Osteocyte (in vitro differentiated cells): ENCODE data around the gene TFF1. TPM values are rescaled to one million over a fixed set of nuclear protein-coding genes. Genes with fewer than 3 reads are reported as not detected.

Experiments
- DNase-seq: peaks from one replicate; pipeline ENCODE4 v3.0.0; 2021; ENCODE audit warnings: mixed read lengths; ENCODE audit not compliant: unreplicated experiment; ENCODE audit errors: extremely low spot score
- H3K27ac Mint-ChIP-seq: one replicate; pipeline ENCODE4 v1.8.0; 2021; ENCODE audit warnings: mild to moderate bottlenecking, mixed read lengths; ENCODE audit not compliant: unreplicated experiment
- H3K27me3 Mint-ChIP-seq: one replicate; pipeline ENCODE4 v1.8.0; 2021; ENCODE audit warnings: mixed read lengths; ENCODE audit not compliant: unreplicated experiment
- H3K36me3 Mint-ChIP-seq: one replicate; pipeline ENCODE4 v1.8.0; 2021; ENCODE audit warnings: mixed read lengths; ENCODE audit not compliant: unreplicated experiment
- H3K4me1 Mint-ChIP-seq: one replicate; pipeline ENCODE4 v1.8.0; 2021; ENCODE audit warnings: mixed read lengths; ENCODE audit not compliant: unreplicated experiment
- H3K4me3 Mint-ChIP-seq: one replicate; pipeline ENCODE4 v1.8.0; 2021; ENCODE audit warnings: mild to moderate bottlenecking, moderate library complexity, mixed read lengths; ENCODE audit not compliant: unreplicated experiment
- H3K9me3 Mint-ChIP-seq: one replicate; pipeline ENCODE4 v1.8.0; 2021; ENCODE audit warnings: mixed read lengths; ENCODE audit not compliant: unreplicated experiment
- total RNA-seq: library from RNA; stranded (reverse); gene quantifications from 2 replicates; pipeline ENCODE4 v1.2.1, GENCODE V29; 2021
- TF ChIP-seq, protein P1 (sequence below): fragments of 200-600 bp; sonication (generic); IDR thresholded peaks from 2 replicates; pipeline ENCODE4 v1.5.0; 2021; ENCODE audit warnings: antibody characterized with exemption, mild to moderate bottlenecking, moderate library complexity

Gene TFF1
- total RNA-seq, 1 donor from 2014 or later = not detected

DNA sequence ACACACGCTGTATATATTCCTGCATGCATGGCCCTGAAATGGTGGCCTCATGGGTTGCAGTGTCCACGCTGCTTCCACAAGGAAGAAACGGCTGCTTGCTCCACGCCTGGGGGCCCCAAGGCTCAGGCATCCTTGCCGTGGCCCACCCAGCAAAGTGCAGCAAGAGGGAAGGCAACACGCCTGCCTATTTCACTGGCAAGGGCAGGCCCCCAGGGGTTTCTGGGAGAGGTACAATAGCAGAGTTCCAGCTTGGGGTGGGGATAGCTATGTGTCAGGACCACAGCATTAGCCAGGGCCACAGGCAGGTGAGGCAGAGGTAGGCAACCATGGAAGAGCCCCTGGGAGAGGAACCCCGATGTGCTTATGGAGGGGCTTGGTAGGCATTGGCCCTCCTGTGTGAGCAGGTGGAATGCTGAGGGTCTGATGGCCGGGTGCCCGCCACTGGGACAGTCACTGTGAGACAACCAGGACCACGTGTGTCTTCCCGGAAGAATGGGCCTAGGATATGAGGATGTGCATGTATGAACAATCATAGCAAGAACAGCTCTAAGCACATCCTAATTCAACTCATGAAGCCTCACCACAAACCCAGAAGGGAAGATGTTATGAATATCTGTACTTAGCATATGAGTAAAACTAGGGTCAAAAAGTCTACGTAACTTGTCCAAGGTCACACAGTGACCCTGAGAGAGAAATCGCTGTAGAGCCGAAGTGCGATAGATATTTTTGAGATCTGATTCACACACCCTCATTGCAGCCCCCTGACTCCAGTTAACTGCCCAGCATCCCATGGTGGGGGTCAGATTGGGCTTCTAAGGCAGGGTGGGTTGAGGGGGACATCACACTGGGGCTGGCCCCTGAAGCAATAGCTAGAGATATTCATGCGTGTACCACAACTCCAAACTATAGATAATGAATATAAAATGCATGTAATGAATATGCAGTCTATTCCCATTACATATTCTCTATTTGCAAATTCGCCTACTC is 27.3 kb downstream of the TFF1 start:
- Mint-ChIP-seq H3K27ac (no peak overlapping the region), H3K4me3 (no peak overlapping the region), H3K27me3 (peaks cover 33% of the 10 kb centered on the region), H3K9me3 (no peaks in the 10 kb centered on the region), H3K4me1 (peaks cover 4% of the 10 kb centered on the region), H3K36me3 (no peaks in the 10 kb centered on the region)
- DNase-seq = peak; percentile 36
- TF ChIP-seq, protein P1, sequence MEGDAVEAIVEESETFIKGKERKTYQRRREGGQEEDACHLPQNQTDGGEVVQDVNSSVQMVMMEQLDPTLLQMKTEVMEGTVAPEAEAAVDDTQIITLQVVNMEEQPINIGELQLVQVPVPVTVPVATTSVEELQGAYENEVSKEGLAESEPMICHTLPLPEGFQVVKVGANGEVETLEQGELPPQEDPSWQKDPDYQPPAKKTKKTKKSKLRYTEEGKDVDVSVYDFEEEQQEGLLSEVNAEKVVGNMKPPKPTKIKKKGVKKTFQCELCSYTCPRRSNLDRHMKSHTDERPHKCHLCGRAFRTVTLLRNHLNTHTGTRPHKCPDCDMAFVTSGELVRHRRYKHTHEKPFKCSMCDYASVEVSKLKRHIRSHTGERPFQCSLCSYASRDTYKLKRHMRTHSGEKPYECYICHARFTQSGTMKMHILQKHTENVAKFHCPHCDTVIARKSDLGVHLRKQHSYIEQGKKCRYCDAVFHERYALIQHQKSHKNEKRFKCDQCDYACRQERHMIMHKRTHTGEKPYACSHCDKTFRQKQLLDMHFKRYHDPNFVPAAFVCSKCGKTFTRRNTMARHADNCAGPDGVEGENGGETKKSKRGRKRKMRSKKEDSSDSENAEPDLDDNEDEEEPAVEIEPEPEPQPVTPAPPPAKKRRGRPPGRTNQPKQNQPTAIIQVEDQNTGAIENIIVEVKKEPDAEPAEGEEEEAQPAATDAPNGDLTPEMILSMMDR = no peak

GRCh38 chr21:42337830-42338728 is 28.3 kb downstream of the TFF1 start:
- H3K27me3 Mint-ChIP-seq = peaks cover 33% of the 10 kb centered on the region
- H3K9me3 Mint-ChIP-seq = no peaks in the 10 kb centered on the region
- H3K4me1 Mint-ChIP-seq = peaks cover 4% of the 10 kb centered on the region
- TF ChIP-seq, protein P1 = peak; percentile 59
- DNase-seq = peak; percentile 83
- no peaks in the 10 kb centered on the region for H3K36me3 Mint-ChIP-seq
- H3K4me3 Mint-ChIP-seq = no peak overlapping the region
- no peak overlapping the region for H3K27ac Mint-ChIP-seq

- TF ChIP-seq, protein P1 = no peak
- DNase-seq = peak; percentile 17
- H3K36me3 Mint-ChIP-seq = no peaks in the 10 kb centered on the region
- no peak overlapping the region for H3K27ac Mint-ChIP-seq
- no peaks in the 10 kb centered on the region for H3K9me3 Mint-ChIP-seq
- peaks cover 39% of the 10 kb centered on the region for H3K27me3 Mint-ChIP-seq
- H3K4me3 Mint-ChIP-seq = no peak overlapping the region
- peaks cover 4% of the 10 kb centered on the region for H3K4me1 Mint-ChIP-seq
Measured at GRCh38 chr21:42337276-42337675, 29.1 kb downstream of the TFF1 start.

DNA sequence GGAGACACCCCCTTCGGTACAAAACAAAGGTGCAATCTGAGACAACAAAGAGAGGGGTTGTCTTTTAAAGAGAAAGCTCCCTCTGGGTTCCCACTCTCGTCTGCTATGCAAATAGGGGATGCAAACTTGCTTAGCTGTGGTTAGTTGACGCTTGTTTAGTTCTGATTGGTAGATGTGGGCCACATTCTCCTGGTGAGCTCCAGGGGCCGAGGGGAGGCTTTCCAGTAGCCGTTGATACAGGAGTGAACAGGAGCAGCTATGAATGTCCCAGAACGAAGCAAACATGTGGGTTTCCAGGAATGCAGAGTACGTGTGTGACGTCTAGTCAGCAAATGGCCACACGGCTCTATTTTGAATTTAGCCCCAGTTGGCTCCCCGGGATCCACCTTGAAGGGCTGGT is 30.3 kb downstream of the TFF1 start:
- Mint-ChIP-seq H3K27me3 (peaks cover 51% of the 10 kb centered on the region), H3K36me3 (peaks cover 3% of the 10 kb centered on the region), H3K9me3 (peaks cover 11% of the 10 kb centered on the region), H3K27ac (no peak overlapping the region), H3K4me3 (no peak overlapping the region), H3K4me1 (peaks cover 4% of the 10 kb centered on the region)
- TF ChIP-seq, protein P1 = no peak
- DNase-seq = peak; percentile 57
